Peyer's patch (tissue), 4 donors: Measurements from ENCODE around the gene NCKAP5.

Experiments used
- POLR2A ChIP-seq, 2 donors: fragments of 450-650 bp; IDR thresholded peaks; one replicate each; pipeline ENCODE4 v1.5.1; 2017; ENCODE audit warnings: antibody characterized with exemption in 2 of 2, mild to moderate bottlenecking in 2 of 2, moderate library complexity in 2 of 2
- TF ChIP-seq, protein P1 (sequence below), 6 experiments: fragments of 450-650 bp in 4 of 6; fragments of 200-600 bp in 2 of 6; sonication (generic) in 1 of 6; IDR thresholded peaks; one replicate each; pipeline ENCODE4 v1.5.1; 2017 to 2019; ENCODE audit warnings: antibody characterized with exemption in 6 of 6, mild to moderate bottlenecking in 3 of 6, moderate library complexity in 1 of 6

- TF ChIP-seq, protein P1, sequence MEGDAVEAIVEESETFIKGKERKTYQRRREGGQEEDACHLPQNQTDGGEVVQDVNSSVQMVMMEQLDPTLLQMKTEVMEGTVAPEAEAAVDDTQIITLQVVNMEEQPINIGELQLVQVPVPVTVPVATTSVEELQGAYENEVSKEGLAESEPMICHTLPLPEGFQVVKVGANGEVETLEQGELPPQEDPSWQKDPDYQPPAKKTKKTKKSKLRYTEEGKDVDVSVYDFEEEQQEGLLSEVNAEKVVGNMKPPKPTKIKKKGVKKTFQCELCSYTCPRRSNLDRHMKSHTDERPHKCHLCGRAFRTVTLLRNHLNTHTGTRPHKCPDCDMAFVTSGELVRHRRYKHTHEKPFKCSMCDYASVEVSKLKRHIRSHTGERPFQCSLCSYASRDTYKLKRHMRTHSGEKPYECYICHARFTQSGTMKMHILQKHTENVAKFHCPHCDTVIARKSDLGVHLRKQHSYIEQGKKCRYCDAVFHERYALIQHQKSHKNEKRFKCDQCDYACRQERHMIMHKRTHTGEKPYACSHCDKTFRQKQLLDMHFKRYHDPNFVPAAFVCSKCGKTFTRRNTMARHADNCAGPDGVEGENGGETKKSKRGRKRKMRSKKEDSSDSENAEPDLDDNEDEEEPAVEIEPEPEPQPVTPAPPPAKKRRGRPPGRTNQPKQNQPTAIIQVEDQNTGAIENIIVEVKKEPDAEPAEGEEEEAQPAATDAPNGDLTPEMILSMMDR (IDR thresholded peaks at IDR 0.05) = no peak
- no peak for TF ChIP-seq POLR2A (IDR thresholded peaks at IDR 0.05)
Measured at GRCh38 chr2:132691556-132691955, 876.7 kb downstream of the NCKAP5 start.
